ENCODE measurements around the gene CPS1.
A peak's percentile ranks its signal among the peaks of the same experiment; 100 is the strongest.

CPS1 gene

GRCh38 chr2:210556329-210556980, at the start of gene CPS1:
CPS1 (plus strand) TSS chr2:210556599; CDS start chr2:210556734, 135 bp downstream.
- no peak for DNase-seq

- DNase-seq, result no peak
These were observed 40.5 kb upstream of the CPS1 start for GRCh38 chr2:210515911-210516310.

GRCh38 chr2:210517264-210517663, 39.1 kb upstream of the CPS1 start:
- no peak for DNase-seq

GRCh38 chr2:210519594-210519993, 36.8 kb upstream of the CPS1 start:
- no peak for DNase-seq

GRCh38 chr2:210522399-210522798, 34.0 kb upstream of the CPS1 start:
- no peak for DNase-seq

GRCh38 chr2:210523650-210524289, 32.6 kb upstream of the CPS1 start:
- no peak for DNase-seq

- no peak for DNase-seq
These were observed 31.9 kb upstream of the CPS1 start for GRCh38 chr2:210524533-210524932.

GRCh38 chr2:210527286-210527685, 29.1 kb upstream of the CPS1 start:
- no peak for DNase-seq

GRCh38 chr2:210528716-210529115, 27.7 kb upstream of the CPS1 start:
- DNase-seq, result no peak

GRCh38 chr2:210531050-210531449, 25.3 kb upstream of the CPS1 start:
- DNase-seq, result no peak

GRCh38 chr2:210531482-210531881, 24.9 kb upstream of the CPS1 start:
- no peak for DNase-seq

GRCh38 chr2:210533389-210533788, 23.0 kb upstream of the CPS1 start:
- no peak for DNase-seq

- DNase-seq, result no peak
These were observed 21.5 kb upstream of the CPS1 start for GRCh38 chr2:210534879-210535278.

GRCh38 chr2:210536973-210537650, 19.3 kb upstream of the CPS1 start:
- DNase-seq, result no peak

GRCh38 chr2:210539035-210539434, 17.4 kb upstream of the CPS1 start:
- no peak for DNase-seq

- no peak for DNase-seq
These were observed 16.6 kb upstream of the CPS1 start for GRCh38 chr2:210539578-210540416.

GRCh38 chr2:210540471-210540870, 15.9 kb upstream of the CPS1 start:
- DNase-seq, result no peak

GRCh38 chr2:210540900-210541289, 15.5 kb upstream of the CPS1 start:
- no peak for DNase-seq

GRCh38 chr2:210541290-210541902, 15.0 kb upstream of the CPS1 start:
- DNase-seq, result peak; percentile 31

- DNase-seq, result no peak
These were observed 12.3 kb upstream of the CPS1 start for GRCh38 chr2:210544007-210544590.

GRCh38 chr2:210544831-210545230, 11.6 kb upstream of the CPS1 start:
- DNase-seq, result no peak

- DNase-seq, result no peak
These were observed 9.8 kb upstream of the CPS1 start for GRCh38 chr2:210546424-210547208.
